ENCODE measurements around the gene ANXA1.
A peak's percentile ranks its signal among the peaks of the same experiment; 100 is the strongest.

The ANXA1 gene

GRCh38 chr9:73129941-73130685 lies 21.6 kb upstream of the ANXA1 start:
- no peak for DNase-seq
- Histone ChIP-seq H3K4me3 (ENCODE audit: low read depth, low read length) (no peak overlapping the region), H3K9me3 (no peaks in the 10 kb centered on the region), H3K4me1 (no peaks in the 10 kb centered on the region), H3K27me3 (no peaks in the 10 kb centered on the region), H3K36me3 (no peaks in the 10 kb centered on the region)
- no peak for TF ChIP-seq CTCF (IDR thresholded peaks at IDR 0.05; ENCODE audit: low read depth, low read length)

- no peak for DNase-seq
- TF ChIP-seq CTCF (IDR thresholded peaks at IDR 0.05; ENCODE audit: low read depth, low read length): no peak
- H3K4me3 ChIP-seq (ENCODE audit: low read depth, low read length): no peak overlapping the region
- no peaks in the 10 kb centered on the region for H3K9me3 ChIP-seq
- H3K27me3 ChIP-seq: no peaks in the 10 kb centered on the region
- no peaks in the 10 kb centered on the region for H3K4me1 ChIP-seq
- no peaks in the 10 kb centered on the region for H3K36me3 ChIP-seq
These were observed 20.2 kb upstream of the ANXA1 start for GRCh38 chr9:73131461-73131860.

- no peak for TF ChIP-seq CTCF (IDR thresholded peaks at IDR 0.05; ENCODE audit: low read depth, low read length)
- no peaks in the 10 kb centered on the region for H3K27me3 ChIP-seq
- no peak for DNase-seq
- H3K9me3 ChIP-seq: no peaks in the 10 kb centered on the region
- 0 out of 2 replicates have a peak overlapping the region, but pooled peaks have one; percentile 5 for H3K4me3 ChIP-seq (ENCODE audit: low read depth, low read length)
- no peaks in the 10 kb centered on the region for H3K36me3 ChIP-seq
- no peaks in the 10 kb centered on the region for H3K4me1 ChIP-seq
These were observed 19.5 kb upstream of the ANXA1 start for GRCh38 chr9:73132034-73132776.

GRCh38 chr9:73133022-73133651 lies 18.5 kb upstream of the ANXA1 start:
- H3K9me3 ChIP-seq: no peaks in the 10 kb centered on the region
- no peak overlapping the region for H3K4me3 ChIP-seq (ENCODE audit: low read depth, low read length)
- DNase-seq: no peak
- no peak for TF ChIP-seq CTCF (IDR thresholded peaks at IDR 0.05; ENCODE audit: low read depth, low read length)
- H3K36me3 ChIP-seq: no peaks in the 10 kb centered on the region
- H3K27me3 ChIP-seq: no peaks in the 10 kb centered on the region
- H3K4me1 ChIP-seq: no peaks in the 10 kb centered on the region

- Histone ChIP-seq H3K9me3 (no peaks in the 10 kb centered on the region), H3K27me3 (no peaks in the 10 kb centered on the region), H3K4me3 (ENCODE audit: low read depth, low read length) (no peak overlapping the region), H3K36me3 (no peaks in the 10 kb centered on the region), H3K4me1 (no peaks in the 10 kb centered on the region)
- TF ChIP-seq CTCF (IDR thresholded peaks at IDR 0.05; ENCODE audit: low read depth, low read length): no peak
- DNase-seq: no peak
These were observed 17.7 kb upstream of the ANXA1 start for GRCh38 chr9:73133921-73134407.

Measured in BE2C (cell line).